Ishikawa (cell line): Measurements from ENCODE around the gene IGSF23.

Experiments used
- CEBPB ChIP-seq: IDR thresholded peaks from 2 replicates; pipeline ENCODE4 v1.6.1; 2012
- CREB1 ChIP-seq: IDR thresholded peaks from 2 replicates; pipeline ENCODE4 v1.6.1; 2012; ENCODE audit warnings: low read depth
- EGR1 ChIP-seq: IDR thresholded peaks from 2 replicates; pipeline ENCODE4 v1.6.1; 2012
- EP300 ChIP-seq: IDR thresholded peaks from 2 replicates; pipeline ENCODE4 v1.6.1; 2012; ENCODE audit warnings: borderline replicate concordance
- FOXM1 ChIP-seq: IDR thresholded peaks from 2 replicates; pipeline ENCODE4 v1.6.1; 2012; ENCODE audit warnings: low read depth, borderline replicate concordance
- NFIC ChIP-seq: IDR thresholded peaks from 2 replicates; pipeline ENCODE4 v1.6.1; 2012
- TAF1 ChIP-seq: IDR thresholded peaks from 2 replicates; pipeline ENCODE4 v1.6.1; 2012; ENCODE audit warnings: low read depth, mild to moderate bottlenecking
- TCF12 ChIP-seq: IDR thresholded peaks from 2 replicates; pipeline ENCODE4 v1.6.1; 2012; ENCODE audit warnings: low read depth
- TEAD4 ChIP-seq: IDR thresholded peaks from 2 replicates; pipeline ENCODE4 v1.6.1; 2012
- YY1 ChIP-seq: IDR thresholded peaks from 2 replicates; pipeline ENCODE4 v1.6.1; 2012; ENCODE audit warnings: low read depth
- ZBTB7A ChIP-seq: IDR thresholded peaks from 2 replicates; pipeline ENCODE4 v1.6.1; 2012; ENCODE audit warnings: low read depth
- TF ChIP-seq, protein P1 (sequence below): IDR thresholded peaks from 2 replicates; pipeline ENCODE4 v1.6.1; 2012
- TF ChIP-seq, protein P2 (sequence below): IDR thresholded peaks from 2 replicates; pipeline ENCODE4 v1.6.1; 2012; ENCODE audit warnings: low read depth, mild to moderate bottlenecking
- TF ChIP-seq, protein P3 (sequence below): IDR thresholded peaks from 2 replicates; pipeline ENCODE4 v1.6.1; 2012

Gene IGSF23

DNA sequence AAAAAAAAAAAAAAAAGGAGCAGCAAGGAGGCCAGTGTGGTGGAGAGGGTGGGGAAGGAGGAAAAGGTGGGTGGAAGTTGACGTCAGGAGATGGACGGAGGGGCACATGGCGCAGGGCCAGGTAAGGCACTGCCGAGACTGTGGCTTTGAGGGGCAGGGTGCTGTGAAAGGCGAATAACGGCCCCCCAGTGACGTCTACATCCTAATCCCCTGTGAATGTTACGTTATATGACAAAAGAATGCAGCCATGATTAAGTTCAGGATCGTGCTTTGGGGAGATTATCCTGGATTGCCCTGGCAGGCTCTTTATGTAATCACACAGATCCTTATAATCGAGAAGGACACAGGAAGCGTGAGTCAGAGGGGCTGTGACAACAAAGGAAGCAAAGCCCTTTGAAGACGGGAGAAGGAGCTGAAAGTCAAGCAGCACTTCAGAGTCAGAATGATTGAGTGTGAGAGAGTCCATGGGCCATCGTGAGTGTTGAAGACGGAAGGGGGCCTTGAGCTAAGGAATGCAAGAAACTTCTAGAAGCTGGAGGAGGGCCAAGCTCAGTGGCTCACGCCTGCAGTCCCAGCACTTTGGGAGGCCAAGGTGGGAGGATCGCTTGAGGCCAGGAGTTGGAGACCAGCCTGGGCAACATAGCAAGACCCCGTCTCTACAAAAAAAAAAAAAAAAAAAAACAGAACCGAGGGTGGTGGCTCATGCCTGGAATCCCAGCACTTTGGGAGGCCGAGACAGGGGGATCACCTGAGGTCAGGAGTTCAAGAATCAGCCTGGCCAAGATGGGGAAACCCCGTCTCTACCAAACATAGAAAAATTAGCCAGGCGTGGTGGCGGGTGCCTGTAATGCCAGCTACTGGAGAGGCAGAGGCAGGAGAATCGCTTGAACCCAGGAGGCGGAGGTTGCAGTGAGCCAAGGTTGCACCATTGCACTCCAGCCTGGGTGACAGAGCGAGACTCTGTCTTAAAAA, 71.8 kb downstream of the IGSF23 start:
- no peak for TF ChIP-seq TCF12
- TF ChIP-seq, protein P1, sequence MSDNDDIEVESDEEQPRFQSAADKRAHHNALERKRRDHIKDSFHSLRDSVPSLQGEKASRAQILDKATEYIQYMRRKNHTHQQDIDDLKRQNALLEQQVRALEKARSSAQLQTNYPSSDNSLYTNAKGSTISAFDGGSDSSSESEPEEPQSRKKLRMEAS: no peak
- no peak for TF ChIP-seq EP300
- TF ChIP-seq, protein P2, sequence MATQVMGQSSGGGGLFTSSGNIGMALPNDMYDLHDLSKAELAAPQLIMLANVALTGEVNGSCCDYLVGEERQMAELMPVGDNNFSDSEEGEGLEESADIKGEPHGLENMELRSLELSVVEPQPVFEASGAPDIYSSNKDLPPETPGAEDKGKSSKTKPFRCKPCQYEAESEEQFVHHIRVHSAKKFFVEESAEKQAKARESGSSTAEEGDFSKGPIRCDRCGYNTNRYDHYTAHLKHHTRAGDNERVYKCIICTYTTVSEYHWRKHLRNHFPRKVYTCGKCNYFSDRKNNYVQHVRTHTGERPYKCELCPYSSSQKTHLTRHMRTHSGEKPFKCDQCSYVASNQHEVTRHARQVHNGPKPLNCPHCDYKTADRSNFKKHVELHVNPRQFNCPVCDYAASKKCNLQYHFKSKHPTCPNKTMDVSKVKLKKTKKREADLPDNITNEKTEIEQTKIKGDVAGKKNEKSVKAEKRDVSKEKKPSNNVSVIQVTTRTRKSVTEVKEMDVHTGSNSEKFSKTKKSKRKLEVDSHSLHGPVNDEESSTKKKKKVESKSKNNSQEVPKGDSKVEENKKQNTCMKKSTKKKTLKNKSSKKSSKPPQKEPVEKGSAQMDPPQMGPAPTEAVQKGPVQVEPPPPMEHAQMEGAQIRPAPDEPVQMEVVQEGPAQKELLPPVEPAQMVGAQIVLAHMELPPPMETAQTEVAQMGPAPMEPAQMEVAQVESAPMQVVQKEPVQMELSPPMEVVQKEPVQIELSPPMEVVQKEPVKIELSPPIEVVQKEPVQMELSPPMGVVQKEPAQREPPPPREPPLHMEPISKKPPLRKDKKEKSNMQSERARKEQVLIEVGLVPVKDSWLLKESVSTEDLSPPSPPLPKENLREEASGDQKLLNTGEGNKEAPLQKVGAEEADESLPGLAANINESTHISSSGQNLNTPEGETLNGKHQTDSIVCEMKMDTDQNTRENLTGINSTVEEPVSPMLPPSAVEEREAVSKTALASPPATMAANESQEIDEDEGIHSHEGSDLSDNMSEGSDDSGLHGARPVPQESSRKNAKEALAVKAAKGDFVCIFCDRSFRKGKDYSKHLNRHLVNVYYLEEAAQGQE: no peak
- TF ChIP-seq TEAD4: no peak

DNA sequence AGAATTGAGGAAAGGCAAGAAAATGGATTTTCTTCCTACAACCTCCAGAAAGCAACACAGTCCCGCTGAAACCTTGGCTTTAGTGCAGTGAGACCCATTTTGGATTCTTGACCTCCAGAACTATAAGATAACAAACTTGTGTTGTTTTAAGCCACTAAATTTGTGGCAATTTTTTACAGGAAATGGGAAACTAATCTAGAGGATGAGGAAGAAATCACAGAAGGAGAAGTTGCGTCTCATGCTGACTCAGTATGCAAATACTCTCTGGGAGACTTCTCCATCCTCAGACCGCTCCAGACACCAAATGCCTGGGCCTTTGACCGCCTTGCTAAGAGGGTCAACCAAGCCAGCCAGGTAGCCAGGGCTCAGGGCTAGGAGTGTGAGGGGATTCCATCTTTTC, 72.5 kb downstream of the IGSF23 start:
- TF ChIP-seq TAF1 (no peak), YY1 (no peak), EGR1 (no peak), ZBTB7A (no peak), FOXM1 (no peak), EP300 (no peak), CEBPB (no peak), CREB1 (no peak), TCF12 (no peak), NFIC (no peak)
- TF ChIP-seq, protein P3, sequence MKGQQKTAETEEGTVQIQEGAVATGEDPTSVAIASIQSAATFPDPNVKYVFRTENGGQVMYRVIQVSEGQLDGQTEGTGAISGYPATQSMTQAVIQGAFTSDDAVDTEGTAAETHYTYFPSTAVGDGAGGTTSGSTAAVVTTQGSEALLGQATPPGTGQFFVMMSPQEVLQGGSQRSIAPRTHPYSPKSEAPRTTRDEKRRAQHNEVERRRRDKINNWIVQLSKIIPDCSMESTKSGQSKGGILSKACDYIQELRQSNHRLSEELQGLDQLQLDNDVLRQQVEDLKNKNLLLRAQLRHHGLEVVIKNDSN: no peak
- TF ChIP-seq, protein P2: no peak
- TF ChIP-seq, protein P1: no peak
